Tibial nerve (tissue), 4 donors: ENCODE results near the gene ULK1. TPM values are rescaled to one million over a fixed set of nuclear protein-coding genes. Genes with fewer than 3 reads are reported as not detected.

Experiments used
- DNase-seq, 2 donors: peaks; one replicate each; pipeline ENCODE4 v3.0.0-alpha.2; 2019; ENCODE audit warnings: low spot score in 2 of 2
- H3K27ac ChIP-seq, 4 donors: fragments of 200-600 bp; sonication (generic) in 3 of 4; one replicate each; pipeline ENCODE4 v1.5.1; 2017 to 2019; ENCODE audit warnings: mild to moderate bottlenecking in 1 of 4
- H3K27me3 ChIP-seq, 2 donors: fragments of 200-600 bp; sonication (generic) in 1 of 2; one replicate each; pipeline versions ENCODE4 v1.5.1 to v1.6.0; 2017 to 2019
- H3K36me3 ChIP-seq, 3 donors: fragments of 200-600 bp; sonication (generic); one replicate each; pipeline ENCODE4 v1.5.1; 2018 to 2019
- H3K4me1 ChIP-seq, 4 donors: fragments of 200-600 bp; sonication (generic) in 3 of 4; one replicate each; pipeline ENCODE4 v1.5.1; 2017 to 2019
- H3K4me3 ChIP-seq, 4 donors: fragments of 200-600 bp; sonication (generic) in 3 of 4; one replicate each; pipeline ENCODE4 v1.5.1; 2017 to 2019; ENCODE audit warnings: mild to moderate bottlenecking in 1 of 4, moderate library complexity in 1 of 4
- H3K9me3 ChIP-seq, 4 donors: fragments of 200-600 bp; sonication (generic) in 3 of 4; one replicate each; pipeline ENCODE4 v1.5.1; 2017 to 2019
- EP300 ChIP-seq, 2 donors: sonication (generic); formaldehyde crosslinking; IDR thresholded peaks; one replicate each; pipeline ENCODE4 v1.6.1; 2017; ENCODE audit warnings: antibody characterized with exemption in 2 of 2, mild to moderate bottlenecking in 1 of 2
- POLR2A ChIP-seq, 2 donors: fragments of 450-650 bp; IDR thresholded peaks; one replicate each; pipeline ENCODE4 v1.6.1; 2017; ENCODE audit warnings: antibody characterized with exemption in 2 of 2, mild to moderate bottlenecking in 2 of 2, moderate library complexity in 2 of 2
- WGBS, 2 donors: methylation state at CpG; one replicate each; pipeline ENCODE4 v1.1.5; 2018; 5-methylcytosine and 5-hydroxymethylcytosine counted together
- total RNA-seq, 4 donors: library from RNA; depleted of rRNA; stranded (reverse); fragments of >200 nt; gene quantifications; one replicate each; pipeline ENCODE4 v1.1.0, GENCODE V29; 2016
- TF ChIP-seq, protein P1 (sequence below), 5 experiments: fragments of 200-600 bp in 3 of 5; fragments of 450-650 bp in 2 of 5; sonication (generic) in 3 of 5; IDR thresholded peaks; one replicate each; pipeline ENCODE4 v1.5.1; 2016 to 2019; ENCODE audit warnings: antibody characterized with exemption in 5 of 5, mild to moderate bottlenecking in 3 of 5, moderate library complexity in 2 of 5

ULK1 gene
- total RNA-seq, 4 donors from 2014 or later: 19.9 to 52.2 (median 38.0) TPM

DNA sequence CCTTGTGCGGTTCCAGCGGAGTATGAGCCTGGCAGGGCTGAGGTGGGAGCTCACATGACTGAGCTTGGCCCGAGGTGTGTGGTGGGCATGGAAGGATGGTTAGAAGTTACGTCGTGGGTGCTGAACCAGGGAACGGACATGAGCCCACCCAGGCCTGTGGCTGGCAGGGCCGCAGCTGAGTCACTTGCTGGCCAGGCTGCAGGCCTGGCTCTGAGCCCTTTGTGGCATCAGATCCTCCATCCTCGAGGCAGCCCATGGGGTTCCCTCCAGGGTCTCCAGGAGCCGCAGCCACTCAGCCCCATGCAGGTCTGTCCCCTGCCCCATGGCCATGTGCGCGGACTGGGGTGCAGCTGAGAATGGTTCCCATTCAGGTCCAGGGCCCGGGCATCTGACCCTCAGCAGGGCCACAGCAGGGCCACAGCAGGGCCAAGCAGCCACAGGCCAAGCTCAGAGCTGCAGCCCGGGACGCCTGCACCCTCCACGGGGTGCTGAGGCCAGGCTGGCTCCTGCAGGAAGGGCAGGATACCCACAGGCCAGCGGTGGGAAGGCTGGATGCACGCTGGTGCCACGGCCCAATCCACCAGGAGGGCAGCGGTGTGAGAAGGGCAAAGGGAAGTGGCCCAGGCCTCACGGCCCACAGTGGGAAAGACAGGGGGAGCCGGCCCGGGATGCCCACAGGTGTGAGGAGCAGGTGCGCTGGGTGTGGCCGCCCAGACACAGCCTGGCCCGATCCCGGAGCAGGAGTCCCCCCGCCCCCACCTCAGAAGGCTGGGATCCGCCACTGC lies 26.3 kb upstream of the ULK1 start:
- Histone ChIP-seq H3K27me3 (peaks cover 0 to 6% of the 10 kb centered on the region in 2 donors), H3K4me3 (no peak overlapping the region), H3K9me3 (no peaks in the 10 kb centered on the region), H3K4me1 (peaks cover 0 to 4% (median 0%) of the 10 kb centered on the region in 4 donors), H3K36me3 (no peaks in the 10 kb centered on the region), H3K27ac (no peak overlapping the region)
- no peak for DNase-seq
- 66 to 76% methylated on average over 12 to 25 of the region's 28 CpGs for WGBS, 2 donors
- TF ChIP-seq EP300 (IDR thresholded peaks at IDR 0.05) (no peak), POLR2A (IDR thresholded peaks at IDR 0.05) (no peak)
- TF ChIP-seq, protein P1, sequence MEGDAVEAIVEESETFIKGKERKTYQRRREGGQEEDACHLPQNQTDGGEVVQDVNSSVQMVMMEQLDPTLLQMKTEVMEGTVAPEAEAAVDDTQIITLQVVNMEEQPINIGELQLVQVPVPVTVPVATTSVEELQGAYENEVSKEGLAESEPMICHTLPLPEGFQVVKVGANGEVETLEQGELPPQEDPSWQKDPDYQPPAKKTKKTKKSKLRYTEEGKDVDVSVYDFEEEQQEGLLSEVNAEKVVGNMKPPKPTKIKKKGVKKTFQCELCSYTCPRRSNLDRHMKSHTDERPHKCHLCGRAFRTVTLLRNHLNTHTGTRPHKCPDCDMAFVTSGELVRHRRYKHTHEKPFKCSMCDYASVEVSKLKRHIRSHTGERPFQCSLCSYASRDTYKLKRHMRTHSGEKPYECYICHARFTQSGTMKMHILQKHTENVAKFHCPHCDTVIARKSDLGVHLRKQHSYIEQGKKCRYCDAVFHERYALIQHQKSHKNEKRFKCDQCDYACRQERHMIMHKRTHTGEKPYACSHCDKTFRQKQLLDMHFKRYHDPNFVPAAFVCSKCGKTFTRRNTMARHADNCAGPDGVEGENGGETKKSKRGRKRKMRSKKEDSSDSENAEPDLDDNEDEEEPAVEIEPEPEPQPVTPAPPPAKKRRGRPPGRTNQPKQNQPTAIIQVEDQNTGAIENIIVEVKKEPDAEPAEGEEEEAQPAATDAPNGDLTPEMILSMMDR (IDR thresholded peaks at IDR 0.05): no peak

GRCh38 chr12:131869871-131870418 lies 24.5 kb upstream of the ULK1 start:
- Histone ChIP-seq H3K9me3 (no peaks in the 10 kb centered on the region), H3K4me1 (no peaks in the 10 kb centered on the region), H3K27ac (no peak overlapping the region), H3K36me3 (no peaks in the 10 kb centered on the region), H3K4me3 (no peak overlapping the region), H3K27me3 (no peaks in the 10 kb centered on the region)
- no peak for DNase-seq
- WGBS, 2 donors: 52 to 58% methylated on average over 16 of the region's 16 CpGs
- no peak for TF ChIP-seq POLR2A (IDR thresholded peaks at IDR 0.05)
- TF ChIP-seq, protein P1 (IDR thresholded peaks at IDR 0.05): no peak
- no peak for TF ChIP-seq EP300 (IDR thresholded peaks at IDR 0.05)

- DNase-seq: no peak
- Histone ChIP-seq H3K4me1 (no peaks in the 10 kb centered on the region), H3K4me3 (no peak overlapping the region), H3K27me3 (no peaks in the 10 kb centered on the region), H3K27ac (no peak overlapping the region), H3K36me3 (no peaks in the 10 kb centered on the region), H3K9me3 (no peaks in the 10 kb centered on the region)
- TF ChIP-seq POLR2A (IDR thresholded peaks at IDR 0.05) (no peak), EP300 (IDR thresholded peaks at IDR 0.05) (no peak)
- TF ChIP-seq, protein P1 (IDR thresholded peaks at IDR 0.05): no peak
- 96 to 97% methylated on average over 6 of the region's 6 CpGs for WGBS, 2 donors
Measured at GRCh38 chr12:131871677-131872076, 22.7 kb upstream of the ULK1 start.

DNA sequence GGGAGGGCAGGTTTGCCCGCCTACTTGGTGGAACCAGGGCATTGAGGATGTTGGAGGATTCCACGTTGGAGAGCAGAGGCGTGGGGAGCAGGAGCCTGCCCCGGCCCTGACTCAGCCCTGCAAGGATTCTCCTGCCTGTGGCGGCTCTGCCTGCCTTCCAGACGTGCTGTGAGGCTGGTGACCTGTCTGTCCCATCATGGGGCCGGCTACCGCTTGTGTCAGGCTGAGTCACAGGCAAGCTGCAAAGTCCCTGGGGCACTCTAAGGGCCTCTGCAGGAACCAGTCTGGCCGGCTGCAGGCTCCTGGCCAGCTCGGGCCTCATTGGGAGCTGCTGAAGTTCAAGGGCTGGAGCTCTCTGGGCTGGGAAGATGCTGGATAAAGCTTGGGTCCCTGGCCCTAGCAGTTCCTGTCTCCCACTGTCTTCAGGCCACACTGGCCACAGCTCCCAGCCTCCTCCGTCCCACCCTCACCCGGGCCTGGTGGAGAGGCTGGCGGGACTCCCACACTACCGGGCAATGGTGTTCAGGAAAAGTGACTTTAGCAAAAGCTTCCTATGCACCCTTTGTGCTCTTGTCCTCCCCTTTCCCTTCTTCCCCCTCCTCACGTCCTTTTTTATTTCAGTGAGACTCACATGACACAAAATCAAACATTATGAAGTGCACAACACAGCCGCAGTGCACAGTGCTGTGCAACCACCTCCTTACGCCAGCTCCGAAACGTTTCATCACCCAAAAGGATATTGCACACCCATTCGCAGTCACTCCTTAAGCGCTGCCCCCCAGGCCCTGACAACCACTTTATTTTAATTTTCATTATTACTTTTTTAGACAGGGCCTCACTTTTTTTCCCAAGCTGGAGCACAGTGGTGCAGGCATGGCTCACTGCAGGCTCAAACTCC lies 22.0 kb upstream of the ULK1 start:
- TF ChIP-seq, protein P1 (IDR thresholded peaks at IDR 0.05): no peak
- no peak for TF ChIP-seq POLR2A (IDR thresholded peaks at IDR 0.05)
- H3K36me3 ChIP-seq: no peaks in the 10 kb centered on the region
- WGBS, 2 donors: 70 to 71% methylated on average over 13 to 21 of the region's 21 CpGs
- no peaks in the 10 kb centered on the region for H3K4me1 ChIP-seq
- H3K27me3 ChIP-seq: no peaks in the 10 kb centered on the region
- no peak overlapping the region for H3K27ac ChIP-seq
- DNase-seq: no peak
- no peaks in the 10 kb centered on the region for H3K9me3 ChIP-seq
- H3K4me3 ChIP-seq: no peak overlapping the region
